Left colon (tissue), 2 donors: ENCODE measurements around the gene SUB1. TPM values are rescaled to one million over a fixed set of nuclear protein-coding genes. Genes with fewer than 3 reads are reported as not detected.
"Not testable (repeated sequence)": the region's sequence is repeated elsewhere in the genome, so short reads cannot be mapped to it uniquely, and the experiment has no call there.

ENCODE experiments used
- ATAC-seq: fragments of 200-7000 bp; cut with Tn5 transposase; one replicate; pipeline ENCODE4 v1.9.1; 2020; ENCODE audit warnings: mild to moderate bottlenecking, moderate library complexity
- DNase-seq, 2 donors: peaks; one replicate each; pipeline ENCODE4 v3.0.0-alpha.2; 2020
- intact Hi-C, 2 donors: fragments of 100-400 bp; cut with DNase I in 1 of 2; cut with micrococcal nuclease in 1 of 2; formaldehyde crosslinking; loops; one replicate each; pipeline versions ENCODE4 v1.11.2 to v1.14.0; 2022; cut with DNase I, micrococcal nuclease
- long read RNA-seq: library from polyadenylated mRNA; unstranded; transcript quantifications from one replicate; pipeline ENCODE4 v2.0.0, GENCODE V29; 2021
- total RNA-seq, 2 donors: library from RNA; stranded (reverse); fragmentation: NEBNext Ultra II Directional; extraction: Animal tissue kit (Norgen Biotek cat#: 25700); gene quantifications; one replicate each; pipeline ENCODE4 v1.2.1, GENCODE V29; 2021
- donor health status: DM: no; HTN: no; CAD: no.
- donor health status: DM: yes; HTN: yes; CAD: no.

The SUB1 gene
- total RNA-seq: 100 to 1,000 TPM; 169 to 188 TPM
- long read RNA-seq, transcript SUB1-201 (5 exons, 3,507 nt): major isoform, 77 of 83 reads
- long read RNA-seq, partial matches to known transcripts: 2 of 83 reads
- long read RNA-seq, other reads (novel, unspliced or antisense): 4 of 83 reads

DNA sequence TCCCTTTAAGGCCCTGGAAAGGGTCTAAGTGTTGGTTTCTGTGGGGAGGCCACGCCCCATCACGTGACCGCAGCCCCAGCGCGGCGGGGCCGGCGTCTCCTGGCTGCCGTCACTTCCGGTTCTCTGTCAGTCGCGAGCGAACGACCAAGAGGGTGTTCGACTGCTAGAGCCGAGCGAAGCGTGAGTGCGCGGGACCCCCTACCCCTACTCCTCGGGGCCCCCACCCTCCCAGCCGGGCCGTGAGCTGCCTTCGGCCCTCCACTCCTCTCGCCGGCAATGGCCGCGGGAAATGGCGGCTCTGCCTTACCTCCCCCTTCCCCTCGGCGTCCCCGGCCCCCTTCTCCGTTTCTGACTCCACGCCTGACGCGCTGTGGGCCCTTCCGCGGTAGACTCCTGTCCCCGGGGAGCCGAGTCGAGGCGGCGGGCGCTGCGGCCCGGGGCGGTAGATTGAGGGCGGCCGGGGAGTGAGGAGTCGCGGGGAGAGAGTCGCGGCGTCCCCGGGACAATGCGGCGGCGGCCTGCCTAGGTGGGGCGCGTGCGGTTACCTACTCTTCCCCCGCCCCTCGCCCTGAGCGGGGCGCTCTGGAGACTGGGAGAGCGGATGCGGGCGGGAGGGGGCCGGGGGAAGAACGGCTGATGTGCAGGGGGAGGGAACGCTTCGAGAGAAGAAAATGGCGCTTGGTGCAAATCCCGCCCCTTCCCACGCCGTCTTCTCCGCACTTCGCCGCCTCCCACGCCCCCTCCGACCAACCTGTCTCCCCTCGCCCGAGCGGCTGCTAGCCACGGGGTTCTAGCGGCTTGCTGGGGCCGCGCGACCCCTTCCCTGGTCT lies at the start of gene SUB1:
Gene SUB1, plus strand, starts transcription at position 112 of the 830 bp plus-strand sequence. CDS start 2,956 bp downstream, outside the sequence.
- ATAC-seq: peak; percentile 94
- intact Hi-C loops: loop anchor here in 1 of 2 donors (5.0 kb wide), 1 partner anchor 93 kb away; no protein-coding TSS in a partner anchor
- DNase-seq: peak; percentile 94 to 98

DNA sequence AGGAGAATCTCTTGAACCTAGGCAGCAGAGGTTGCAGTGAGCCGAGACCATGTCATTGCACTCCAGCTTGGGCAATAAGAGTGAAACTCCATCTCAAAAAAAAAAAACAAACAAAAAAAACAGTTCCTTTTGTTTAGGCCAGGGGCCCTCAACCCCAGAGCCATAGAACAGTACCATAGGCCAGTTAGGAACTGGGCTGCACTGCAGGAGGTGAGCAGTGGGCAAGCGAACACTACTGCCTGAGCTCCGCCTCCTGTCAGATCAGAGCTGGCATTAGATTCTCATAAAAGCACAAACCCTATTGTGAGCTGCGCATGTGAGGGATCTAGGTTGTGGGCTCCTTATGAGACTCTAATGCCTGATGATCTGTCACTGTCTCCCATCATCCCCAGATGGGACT lies 49.1 kb upstream of the SUB1 start:
- intact Hi-C loops: no loop called here
- no peak for ATAC-seq
- DNase-seq: no peak

DNA sequence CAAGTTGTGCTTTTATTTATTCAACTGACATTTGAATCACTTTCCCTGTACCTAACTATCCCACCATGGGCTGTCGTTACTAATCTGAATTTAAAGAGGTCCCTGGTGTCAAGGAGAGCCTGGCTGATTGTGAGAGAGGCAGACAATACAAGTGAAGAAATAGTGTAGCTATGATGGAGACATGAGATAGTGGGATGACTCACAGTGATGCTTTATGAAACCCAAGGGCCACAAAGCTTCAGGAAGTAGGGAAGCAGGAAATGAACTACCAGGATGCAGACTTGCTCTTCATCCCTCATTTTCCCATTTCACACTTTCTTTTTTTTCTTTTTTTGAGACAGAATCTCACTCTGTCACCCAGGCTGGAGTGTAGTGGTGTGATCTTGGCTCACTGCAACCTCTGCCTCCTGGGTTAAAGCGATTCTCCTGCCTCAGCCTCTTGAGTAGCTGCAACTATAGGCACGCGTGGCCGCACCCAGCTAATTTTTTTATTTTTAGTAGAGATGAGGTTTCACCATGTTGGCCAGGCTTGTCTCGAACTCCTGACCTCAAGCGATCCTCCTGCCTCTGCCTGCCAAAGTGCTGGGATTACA lies 47.8 kb upstream of the SUB1 start:
- intact Hi-C loops, DNase-seq, ATAC-seq: not testable (repeated sequence)

GRCh38 chr5:32538031-32538547 lies 47.3 kb upstream of the SUB1 start:
- DNase-seq (peak; percentile 21 to 44), ATAC-seq (no peak)
- intact Hi-C loops: no loop called here

DNA sequence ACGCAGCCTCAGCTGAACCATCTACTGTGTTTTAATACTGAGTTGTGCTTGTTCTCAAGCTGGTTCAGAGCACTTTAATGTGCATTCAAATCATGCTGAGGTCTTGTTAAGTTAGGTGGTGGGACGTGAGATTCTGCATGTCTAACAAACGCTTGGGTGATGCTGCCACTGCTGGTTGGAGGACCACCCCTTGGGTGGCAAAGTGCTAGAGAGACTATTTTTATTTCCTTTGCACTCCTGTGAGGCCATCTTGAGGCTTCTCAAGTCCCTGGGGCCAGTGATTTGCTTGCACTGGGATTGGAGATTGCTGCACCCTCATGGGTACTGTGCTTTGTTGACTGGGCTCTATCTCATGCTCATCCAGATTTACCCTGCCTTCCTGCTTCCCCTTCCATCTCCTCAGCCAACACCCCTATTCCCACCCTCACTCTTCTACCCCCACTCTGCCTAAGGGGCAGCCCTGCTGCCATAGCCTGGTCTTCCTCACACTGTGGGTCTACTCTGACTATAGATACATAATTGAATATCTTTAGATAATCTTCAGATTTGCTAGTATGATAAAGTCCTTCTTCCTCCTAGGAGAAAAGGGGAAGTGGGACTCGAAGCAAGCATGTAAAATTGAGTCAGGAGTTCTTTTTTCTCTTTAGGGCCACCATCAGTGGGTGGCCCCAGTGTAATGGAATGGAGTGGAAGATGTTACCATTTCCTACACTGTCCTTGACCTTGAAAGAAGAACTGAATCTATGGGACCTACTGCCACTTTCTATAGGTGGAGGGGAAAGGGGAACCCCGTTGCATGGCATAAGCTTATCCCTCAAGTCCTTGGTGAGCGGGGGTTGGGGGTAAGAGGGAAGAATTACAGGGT lies 45.1 kb upstream of the SUB1 start:
- ATAC-seq (no peak), DNase-seq (no peak)
- intact Hi-C loops: no loop called here

GRCh38 chr5:32541241-32541640 lies 44.1 kb upstream of the SUB1 start:
- intact Hi-C loops: no loop called here
- ATAC-seq (no peak), DNase-seq (no peak)

DNA sequence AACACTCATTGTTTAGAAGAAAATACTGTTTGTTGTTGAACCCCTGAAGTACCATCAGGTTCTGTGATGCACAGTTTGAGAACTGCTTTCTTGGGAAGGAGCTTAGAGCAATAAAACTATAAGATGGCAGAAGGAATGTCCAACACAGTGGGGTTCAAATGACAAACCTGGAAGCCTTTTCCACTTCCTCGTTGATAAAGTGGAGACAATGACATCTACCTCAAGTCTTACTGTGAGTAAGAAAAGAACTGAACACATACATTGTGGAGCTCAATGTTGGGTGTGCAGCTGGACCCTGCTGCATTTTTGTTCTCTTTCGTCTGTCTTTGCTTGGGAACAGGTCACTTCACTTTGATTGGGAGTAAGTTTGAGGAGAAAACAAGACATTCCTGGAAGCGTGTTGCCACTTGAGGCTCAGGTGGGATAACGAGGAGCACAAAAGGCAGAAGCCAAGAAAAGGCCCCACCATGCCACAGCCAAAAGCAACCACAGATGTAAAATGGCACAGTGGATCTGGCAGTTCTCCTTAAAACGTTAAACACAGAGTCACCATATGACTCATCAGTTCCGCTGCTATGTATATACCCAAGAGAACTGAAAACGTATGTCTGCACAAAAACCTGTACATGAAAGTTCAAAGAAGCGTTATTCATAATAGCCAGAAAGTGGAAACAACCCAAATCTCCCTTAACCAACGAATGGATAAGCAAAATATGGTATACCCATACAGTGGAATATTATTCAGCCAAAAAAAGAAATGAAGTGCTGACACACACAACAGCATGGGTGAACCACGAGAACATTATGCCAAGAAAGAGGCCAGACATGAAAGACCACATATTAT lies 42.9 kb upstream of the SUB1 start:
- no peak for ATAC-seq
- no peak for DNase-seq
- intact Hi-C loops: no loop called here

- ATAC-seq: no peak
- intact Hi-C loops: no loop called here
- no peak for DNase-seq
Observed at GRCh38 chr5:32543291-32543690, 42.1 kb upstream of the SUB1 start.

GRCh38 chr5:32545102-32545800 lies 40.1 kb upstream of the SUB1 start:
- intact Hi-C loops: no loop called here
- ATAC-seq: no peak
- no peak for DNase-seq

GRCh38 chr5:32551194-32551593 lies 34.2 kb upstream of the SUB1 start:
- no peak for ATAC-seq
- intact Hi-C loops: no loop called here
- no peak for DNase-seq

- DNase-seq (no peak), ATAC-seq (peak; percentile 73)
- intact Hi-C loops: no loop called here
Observed at GRCh38 chr5:32551865-32552264, 33.5 kb upstream of the SUB1 start.

DNA sequence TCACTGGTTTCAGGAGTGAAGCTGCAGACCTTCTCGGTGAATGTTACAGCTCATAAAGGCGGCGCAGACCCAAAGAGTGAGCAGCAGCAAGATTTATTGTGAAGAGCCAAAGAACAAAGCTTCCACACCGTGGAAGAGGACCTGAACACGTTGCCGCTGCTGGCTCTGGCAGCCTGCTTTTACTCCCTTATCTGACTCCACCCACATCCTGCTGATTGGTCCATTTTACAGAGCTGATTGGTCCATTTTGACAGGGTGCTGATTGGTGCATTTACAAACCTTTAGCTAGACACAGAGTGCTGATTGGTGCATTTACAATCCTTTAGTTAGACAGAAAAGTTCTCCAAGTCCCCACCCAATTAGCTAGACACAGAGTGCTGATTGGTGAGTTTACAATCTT lies 32.9 kb upstream of the SUB1 start:
- intact Hi-C loops, ATAC-seq, DNase-seq: not testable (repeated sequence)

GRCh38 chr5:32552936-32553335 lies 32.4 kb upstream of the SUB1 start:
- DNase-seq: no peak
- ATAC-seq: no peak
- intact Hi-C loops: no loop called here

DNA sequence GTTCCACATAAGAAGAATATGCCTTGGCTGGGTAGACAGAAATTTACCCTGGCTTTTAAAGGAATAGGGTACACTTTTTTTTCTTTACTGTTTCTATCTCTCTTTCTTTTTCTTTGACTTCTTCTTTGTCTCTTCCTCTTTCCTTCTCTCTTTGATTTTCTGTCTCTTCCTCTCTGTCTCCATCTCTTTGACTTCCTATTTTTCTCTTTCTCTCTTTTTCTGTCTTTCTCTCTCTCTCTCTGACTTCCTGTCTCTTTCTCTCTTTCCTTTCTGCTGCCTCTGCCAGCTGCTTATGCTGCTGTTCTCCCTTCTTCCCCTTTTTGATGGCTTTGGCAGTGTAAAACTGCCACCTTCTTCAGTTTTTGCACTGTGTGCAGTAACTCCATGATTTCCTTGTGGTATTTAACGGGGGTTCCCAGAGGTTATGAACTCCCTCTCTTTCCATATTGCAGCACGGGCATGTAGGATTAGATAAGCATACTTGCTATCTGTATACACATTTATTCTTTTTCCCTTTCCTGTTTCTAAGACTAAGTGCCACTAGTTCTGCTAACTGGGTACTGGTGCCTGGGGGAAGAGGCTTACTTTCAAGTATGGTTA lies 31.1 kb upstream of the SUB1 start:
- intact Hi-C loops, DNase-seq, ATAC-seq: not testable (repeated sequence)

GRCh38 chr5:32556543-32556942 lies 28.8 kb upstream of the SUB1 start:
- DNase-seq, ATAC-seq, intact Hi-C loops: not testable (repeated sequence)

DNA sequence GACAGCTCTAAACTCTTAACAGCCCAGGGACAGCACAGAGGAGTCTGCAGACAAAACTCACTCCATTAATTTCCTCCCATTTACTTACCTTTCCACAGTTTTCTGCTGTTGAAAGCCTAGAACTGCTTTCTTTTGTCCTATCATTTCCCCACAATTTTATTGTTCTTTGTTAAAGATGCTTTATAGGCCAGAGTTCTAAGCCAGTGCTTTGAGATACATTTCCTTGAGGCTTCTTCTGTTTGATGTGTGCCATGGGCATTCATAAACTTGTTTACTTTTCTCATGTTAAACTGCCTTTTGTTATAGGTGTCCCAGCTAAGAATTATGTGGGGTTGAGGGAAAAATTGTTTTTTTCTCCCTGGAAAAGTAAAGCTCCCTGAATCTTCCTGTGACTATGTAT lies 25.9 kb upstream of the SUB1 start:
- DNase-seq (no peak), ATAC-seq (peak; percentile 92)
- intact Hi-C loops: no loop called here

DNA sequence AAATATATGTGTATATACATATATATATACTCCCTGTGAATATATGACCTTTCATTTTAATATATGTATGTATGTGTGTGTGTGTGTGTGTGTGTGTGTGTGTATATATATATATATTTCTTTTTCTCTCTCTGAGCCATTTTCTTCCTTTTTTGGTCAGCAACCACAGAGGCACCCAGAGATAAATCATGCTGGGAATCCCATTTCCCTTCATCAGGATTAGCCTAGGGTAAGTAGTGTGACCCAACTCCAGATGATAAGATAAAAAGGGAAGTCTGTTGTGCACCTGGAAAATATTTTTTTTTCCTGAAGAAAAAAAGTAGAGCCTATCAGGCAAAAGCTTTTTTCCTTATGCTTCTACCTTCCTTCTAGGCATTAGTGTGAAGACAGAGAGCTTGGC lies 25.4 kb upstream of the SUB1 start:
- ATAC-seq (no peak), DNase-seq (no peak)
- intact Hi-C loops: no loop called here
